Glomerular endothelial cell (primary cell): ENCODE measurements around the gene ARID2. TPM values are rescaled to one million over a fixed set of nuclear protein-coding genes. Genes with fewer than 3 reads are reported as not detected.

Experiments used
- DNase-seq: peaks from one replicate; pipeline ENCODE4 v3.0.0-alpha.2; 2011; ENCODE audit warnings: low read depth, low spot score; ENCODE audit errors: extremely low read depth
- total RNA-seq: library from RNA; depleted of rRNA; stranded (reverse); fragments of >200 nt; gene quantifications from 2 replicates; pipeline ENCODE4 v1.2.3, GENCODE V29; 2015

ARID2 gene
- total RNA-seq, 1 donor from 2014 or later: 19.5 TPM

DNA sequence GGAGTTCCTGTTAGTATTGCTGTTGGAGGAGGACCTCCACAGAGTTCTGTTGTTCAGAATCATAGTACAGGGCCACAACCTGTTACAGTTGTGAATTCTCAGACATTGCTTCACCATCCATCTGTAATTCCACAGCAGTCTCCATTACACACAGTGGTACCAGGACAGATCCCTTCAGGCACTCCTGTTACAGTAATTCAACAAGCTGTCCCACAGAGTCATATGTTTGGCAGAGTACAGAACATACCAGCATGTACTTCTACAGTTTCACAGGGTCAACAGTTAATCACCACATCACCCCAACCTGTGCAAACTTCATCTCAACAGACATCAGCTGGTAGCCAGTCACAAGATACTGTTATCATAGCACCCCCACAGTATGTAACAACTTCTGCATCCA is 120.8 kb downstream of the ARID2 start:
- no peak for DNase-seq

DNA sequence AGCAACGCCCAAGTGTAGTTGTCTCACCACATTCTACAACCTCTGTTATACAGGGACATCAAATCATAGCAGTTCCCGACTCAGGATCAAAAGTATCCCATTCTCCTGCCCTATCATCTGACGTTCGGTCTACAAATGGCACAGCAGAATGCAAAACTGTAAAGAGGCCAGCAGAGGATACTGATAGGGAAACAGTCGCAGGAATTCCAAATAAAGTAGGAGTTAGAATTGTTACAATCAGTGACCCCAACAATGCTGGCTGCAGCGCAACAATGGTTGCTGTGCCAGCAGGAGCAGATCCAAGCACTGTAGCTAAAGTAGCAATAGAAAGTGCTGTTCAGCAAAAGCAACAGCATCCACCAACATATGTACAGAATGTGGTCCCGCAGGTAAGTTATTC is 123.0 kb downstream of the ARID2 start:
- DNase-seq: no peak

DNA sequence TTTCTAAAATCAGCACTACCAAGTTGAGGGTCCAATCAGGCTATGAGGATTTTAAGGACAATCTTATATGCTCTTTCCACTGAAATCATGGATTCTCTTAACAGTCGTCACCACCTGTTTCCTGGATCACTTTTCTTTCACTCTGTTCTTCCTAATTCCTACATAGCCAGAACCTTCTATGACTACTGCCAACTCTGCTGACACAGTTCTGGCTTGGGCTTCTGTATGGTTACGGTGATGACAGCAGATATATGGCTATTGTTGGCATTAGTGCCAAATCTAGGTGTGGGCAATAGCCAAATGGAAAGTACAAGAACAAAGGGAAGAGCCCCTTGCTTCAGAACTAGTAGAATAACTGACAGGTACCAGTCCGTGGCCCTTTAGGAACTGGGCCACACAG is 124.0 kb downstream of the ARID2 start:
- no peak for DNase-seq

DNA sequence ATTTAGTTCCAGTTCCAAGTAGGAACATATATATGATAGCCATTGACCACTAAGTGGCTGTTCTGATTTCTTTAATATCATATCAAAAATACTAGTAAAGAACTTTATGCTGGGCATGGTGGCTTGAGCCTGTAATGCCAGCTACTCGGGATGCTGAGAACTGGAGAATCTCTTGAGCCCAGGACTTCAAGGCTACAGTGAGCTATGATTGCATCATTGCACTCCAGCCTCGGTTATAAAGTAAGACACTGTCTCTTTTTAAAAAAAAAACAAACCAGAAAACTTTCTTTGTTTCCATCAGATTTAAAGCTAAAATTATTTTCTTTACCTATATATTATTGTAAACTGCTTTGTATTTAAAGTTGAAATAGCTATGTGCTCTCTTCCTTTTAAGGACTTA is 133.8 kb downstream of the ARID2 start:
- no peak for DNase-seq

DNA sequence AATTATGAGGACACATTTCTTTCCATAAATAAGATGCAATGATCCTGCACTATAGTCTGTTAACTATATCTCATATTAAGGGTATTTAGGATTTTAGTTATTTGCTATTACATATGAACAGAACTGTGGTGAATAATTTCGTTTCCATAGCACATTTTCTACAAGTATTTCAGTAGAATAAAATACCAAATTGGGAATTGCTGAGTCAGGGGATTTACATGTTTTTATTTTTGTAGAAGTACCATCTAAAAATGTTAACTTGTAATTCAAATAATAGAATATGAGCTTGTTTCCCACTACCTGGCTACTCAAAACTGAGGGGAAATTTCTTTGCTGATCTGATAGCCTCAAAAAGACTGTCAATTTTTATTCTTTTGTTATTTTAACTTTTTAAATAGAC is 136.8 kb downstream of the ARID2 start:
- no peak for DNase-seq

DNA sequence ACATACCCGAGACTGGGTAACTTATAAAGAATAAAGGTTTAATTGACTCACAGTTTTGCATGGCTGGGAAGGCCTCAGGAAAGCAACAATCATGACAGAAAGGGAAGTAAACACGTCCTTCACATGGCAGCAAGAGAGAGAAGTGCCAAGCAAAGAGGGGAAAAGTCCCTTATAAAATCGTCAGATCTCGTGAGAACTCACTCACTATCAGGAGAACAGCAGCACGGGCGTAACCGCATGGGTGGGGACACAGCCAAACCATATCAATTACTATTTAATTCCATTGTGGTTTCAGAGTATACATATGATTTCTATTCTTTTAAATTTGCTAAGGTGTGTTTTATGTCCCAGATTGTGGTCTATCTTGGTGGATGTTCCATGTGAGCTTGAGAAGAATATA is 142.9 kb downstream of the ARID2 start:
- DNase-seq: no peak

DNA sequence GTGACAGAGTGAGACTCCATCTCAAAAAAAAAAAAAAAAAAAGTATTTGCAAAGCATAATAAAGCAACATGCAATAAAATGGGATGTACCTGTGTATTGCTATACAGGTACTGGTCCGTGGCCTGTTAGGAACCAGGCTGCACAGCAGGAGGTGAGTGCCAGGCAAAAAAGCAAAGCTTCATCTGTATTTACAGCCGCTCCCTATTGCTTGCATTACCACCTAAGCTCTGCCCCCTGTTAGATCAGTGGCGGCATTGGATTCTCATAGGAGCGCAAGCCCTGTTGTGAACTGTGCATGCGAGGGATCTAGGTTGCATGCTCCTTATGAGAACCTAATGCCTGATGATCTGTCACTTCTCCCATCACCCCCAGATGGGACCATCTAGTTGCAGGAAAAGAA is 147.6 kb downstream of the ARID2 start:
- DNase-seq: no peak

DNA sequence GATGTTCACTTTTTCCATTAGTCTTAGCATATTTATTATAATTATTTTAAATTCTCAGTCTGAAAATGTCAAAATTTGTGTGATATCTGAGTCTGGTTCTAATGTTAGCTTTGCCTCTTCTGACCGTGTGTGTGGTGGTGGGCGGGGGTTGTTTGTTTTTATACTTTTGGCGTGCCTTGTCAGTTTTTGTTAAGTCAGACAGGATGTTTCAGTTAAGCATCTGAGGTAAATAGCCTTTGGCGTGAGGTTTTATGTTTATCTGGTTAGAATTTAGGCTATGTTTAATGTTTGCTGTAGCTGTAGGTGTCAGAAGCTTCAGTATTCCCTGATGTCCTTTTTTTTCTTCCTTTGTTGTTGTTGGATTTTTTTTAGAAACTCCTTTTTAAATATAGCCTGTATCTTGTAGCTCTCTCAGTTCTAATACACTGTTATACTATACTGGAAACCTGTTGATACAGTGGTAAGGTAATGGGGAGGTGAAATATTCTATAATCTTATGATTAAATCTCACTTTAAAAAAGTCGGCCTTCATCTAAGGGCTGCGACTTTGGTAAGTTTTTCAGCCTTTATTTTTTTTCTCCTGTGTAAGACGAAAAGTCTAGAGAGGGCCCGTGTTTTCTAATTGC is 149.2 kb downstream of the ARID2 start:
- no peak for DNase-seq

DNA sequence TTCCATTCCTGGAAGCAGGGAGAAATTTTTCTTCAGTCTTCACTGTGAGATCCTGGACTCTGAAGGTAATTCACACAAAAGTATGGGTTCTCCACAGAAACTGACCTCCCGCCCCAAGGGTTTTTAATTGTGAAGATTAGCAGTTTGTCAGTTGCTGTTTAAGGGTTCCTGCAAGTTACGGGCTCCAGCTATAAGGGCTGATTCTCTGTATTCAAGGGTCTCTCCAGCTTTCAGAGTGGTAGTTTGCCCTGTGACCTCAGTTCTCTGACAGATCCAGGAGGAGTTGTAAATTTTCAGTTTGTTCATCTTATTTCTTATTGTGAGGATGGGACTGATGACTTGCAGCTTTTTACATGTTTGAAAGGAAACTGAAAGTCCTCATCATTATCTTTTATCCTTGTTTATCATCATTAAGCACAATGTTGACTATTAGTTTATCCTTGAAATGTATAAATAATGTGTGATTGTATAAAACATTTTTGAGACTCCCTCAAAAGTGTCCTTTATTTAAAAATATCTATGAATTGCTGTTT is 149.9 kb downstream of the ARID2 start:
- DNase-seq: no peak

DNA sequence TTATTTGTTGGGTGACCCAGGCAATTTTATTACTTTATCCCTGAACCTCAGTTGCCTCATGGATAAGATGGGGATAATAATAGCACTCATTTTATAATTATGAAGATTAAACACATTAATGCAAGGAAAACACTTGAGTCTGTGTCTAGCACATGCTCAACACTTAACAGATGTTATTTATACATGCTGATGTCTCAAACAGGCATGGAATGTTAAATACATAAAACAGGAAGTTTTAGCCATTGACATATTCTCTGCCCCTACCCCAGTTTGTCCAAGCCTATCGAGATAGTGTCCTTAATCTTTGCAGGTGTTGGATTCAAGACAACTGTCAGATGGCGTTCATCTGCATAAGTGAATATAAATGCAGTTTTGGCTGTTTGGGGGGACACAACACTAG is 151.0 kb downstream of the ARID2 start:
- no peak for DNase-seq

DNA sequence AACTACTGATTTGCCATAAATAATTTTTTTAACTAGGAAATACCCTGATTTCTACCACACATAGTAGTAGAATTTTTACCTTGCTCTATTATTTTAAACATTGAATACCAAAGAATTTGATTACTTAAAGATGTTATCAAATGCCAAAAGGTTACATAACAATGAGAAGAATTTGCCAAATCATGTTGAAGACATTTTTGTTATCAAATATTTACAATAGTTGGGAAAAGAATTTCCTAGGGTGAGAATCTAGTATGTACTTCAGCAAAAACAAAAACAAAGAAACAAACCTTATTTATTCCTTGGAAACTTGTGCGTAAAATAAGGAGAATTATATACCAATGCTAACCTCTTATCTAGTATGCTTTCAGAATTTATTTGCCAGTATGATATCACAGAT is 153.7 kb downstream of the ARID2 start:
- no peak for DNase-seq

DNA sequence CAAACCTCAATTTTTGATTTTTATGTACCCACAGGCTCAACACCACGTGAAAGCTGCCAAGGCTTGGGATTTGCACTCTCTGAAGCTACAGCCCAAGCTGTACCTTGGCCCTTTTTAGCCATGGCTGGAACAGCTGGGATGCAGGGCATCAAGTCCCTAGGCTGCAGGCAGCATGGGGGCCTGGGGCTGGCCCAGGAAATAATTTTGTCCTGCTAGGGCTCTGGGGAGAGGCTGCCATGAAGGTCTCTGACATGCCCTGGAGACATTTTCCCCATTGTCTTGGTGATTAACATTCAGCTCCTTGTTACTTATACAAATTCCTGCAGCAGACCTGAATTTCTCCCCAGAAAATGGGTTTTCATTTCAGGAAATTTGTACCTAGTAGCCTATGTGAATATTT is 157.2 kb downstream of the ARID2 start:
- DNase-seq: no peak

DNA sequence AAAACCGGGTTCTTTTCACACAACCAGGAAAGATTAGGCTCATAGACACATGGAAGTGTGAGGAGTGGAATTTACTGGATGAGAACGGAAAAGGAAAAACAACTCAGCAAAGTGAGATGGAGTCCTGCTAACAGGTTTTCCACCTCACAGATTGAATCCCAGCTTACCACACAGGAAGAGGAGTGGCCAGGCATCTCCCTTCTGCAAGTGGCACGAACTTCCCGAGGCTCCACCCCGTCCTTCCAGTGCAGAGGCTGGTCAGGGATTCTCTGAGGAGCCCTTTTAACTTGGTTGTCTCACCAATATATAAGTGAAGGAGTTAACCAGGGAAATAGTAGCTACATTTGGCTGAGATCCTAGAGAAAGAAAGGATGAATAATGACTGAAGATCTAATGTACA is 158.0 kb downstream of the ARID2 start:
- no peak for DNase-seq

DNA sequence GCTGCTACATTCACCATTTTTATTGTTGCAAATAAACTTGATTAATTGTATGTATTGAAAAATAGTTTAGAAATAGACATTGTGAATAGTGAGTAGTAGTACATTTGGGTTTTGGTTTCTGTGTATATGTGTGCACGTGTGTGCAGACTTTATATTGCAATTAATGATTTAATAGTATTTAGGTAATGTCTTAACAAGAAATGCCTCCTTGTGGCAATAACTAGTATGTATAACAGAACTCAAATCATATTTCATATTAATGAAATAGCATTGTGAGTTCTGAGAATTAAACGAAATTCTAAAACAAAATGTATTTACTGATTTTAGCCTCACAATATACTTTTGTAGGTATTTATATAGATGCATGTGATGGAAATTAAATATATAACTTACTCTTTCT is 160.8 kb downstream of the ARID2 start:
- no peak for DNase-seq

DNA sequence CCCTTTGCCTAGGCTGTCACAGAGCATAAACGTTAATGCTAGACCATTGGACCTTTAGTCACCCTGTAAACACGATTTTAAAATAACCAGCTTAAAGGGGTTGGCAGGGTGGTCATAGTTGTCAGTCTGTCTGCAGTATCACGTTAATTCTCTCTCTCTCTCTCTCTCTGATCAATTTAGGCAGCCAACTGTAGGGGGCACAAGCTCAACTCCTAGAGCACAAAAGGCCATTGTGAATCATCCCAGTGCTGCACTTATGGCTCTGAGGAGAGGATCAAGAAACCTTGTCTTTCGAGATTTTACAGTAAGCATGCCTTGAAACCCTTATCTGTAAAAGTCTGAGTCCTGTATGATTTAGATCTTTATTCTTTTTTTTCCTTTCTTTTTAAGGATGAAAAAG is 163.7 kb downstream of the ARID2 start:
- DNase-seq: no peak

DNA sequence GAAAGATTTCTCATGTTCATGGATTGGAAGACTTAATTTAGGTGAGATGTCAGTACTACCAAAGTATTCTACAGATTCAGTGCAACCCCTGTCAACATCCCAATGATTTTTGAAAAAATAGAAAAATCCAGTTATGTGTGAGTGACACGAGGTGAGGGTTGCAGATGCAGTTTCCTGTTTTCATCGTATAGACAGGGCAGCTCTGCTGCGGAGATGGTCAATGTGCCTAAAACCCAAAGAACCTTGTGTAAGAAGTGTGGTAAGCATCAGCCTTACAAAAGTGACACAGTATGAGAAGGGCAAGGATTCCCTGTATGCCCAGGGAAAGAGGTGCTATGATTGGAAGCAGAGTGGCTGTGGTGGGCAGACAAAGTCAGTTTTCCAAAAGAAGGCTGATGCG is 166.5 kb downstream of the ARID2 start:
- no peak for DNase-seq

DNA sequence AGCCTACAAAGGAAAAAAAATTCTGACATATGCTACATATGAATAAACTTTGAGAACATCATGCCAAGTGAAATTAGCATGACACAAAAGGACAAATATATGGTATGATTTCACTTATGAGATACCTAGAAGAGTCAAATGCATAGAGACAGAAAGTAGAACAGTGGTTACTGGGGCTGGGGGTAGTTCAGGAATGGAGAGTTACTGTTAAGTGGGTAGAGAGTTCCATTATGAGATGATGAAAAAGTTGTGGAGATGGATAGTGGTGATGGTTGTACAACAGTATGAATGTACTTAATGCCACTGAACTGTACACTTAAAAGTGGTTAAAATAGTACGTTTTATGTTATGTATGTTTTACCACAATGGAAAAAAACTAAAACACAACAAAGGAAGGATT is 168.6 kb downstream of the ARID2 start:
- DNase-seq: no peak

DNA sequence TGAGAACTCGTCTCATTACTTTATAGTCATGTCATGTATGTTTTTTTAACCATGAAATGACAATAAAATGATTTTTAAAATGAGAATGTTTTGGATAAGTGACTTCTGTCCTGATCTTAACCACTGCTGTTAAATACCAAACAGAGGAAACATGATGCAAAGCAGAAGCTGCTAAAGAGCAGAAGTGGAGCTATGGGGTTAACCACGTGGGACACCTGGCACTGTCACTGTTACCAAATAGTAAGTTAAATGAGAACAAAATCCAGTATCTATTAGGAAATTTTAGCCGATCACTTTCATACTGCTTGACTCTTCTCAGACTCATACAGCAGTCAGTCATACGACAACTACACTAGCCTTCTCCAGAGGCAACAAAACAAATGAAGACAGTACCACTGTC is 178.4 kb downstream of the ARID2 start:
- DNase-seq: no peak

DNA sequence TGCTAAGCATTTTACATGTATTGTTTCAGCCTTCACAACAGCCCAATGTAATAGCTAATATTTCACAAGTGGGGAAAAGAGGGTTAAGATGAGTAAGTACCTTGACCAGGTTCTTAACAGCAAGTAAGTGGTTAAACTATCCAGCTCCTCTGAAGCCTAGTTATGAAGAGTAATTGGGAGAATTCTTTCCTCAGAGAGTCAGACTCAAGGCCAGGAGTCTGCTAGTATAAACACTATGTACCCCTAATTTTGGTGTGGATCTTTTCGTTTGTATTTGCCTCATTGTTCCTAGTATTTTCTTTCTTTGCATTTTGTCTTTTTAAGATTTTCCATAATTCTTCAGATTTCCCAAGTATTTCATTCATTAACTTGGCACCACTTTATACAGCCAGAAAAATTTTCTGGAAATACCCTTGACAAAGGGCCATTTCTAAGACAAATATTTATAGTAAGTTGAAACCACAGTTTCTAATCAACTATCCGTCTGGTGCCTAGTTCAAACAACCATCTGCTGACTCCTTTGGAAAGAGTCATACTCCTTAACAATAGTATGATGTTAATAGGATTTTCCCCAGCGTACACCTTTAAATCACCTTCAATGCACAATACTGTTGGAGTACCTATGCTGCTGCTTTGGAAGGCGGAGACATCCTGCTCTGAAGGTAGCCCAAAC is 179.7 kb downstream of the ARID2 start:
- DNase-seq: no peak

DNA sequence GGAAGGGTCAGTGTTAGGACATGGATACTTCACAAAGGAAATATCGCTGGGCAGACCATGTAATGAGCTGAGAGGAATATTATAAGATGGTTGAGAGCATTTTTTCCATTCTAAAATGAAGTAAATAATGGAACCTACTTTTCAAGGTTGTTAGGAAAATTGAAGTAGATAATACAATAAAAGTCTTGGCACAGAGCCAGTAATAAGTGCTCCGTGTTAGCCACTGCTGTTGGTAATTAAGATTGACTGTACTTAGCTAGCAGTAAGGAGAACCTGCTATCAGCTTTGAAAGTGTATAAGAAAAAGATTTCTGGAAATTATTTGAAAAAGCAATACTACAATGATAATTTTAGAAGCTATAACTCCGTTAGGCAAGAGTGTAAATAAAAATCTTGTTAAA is 183.3 kb downstream of the ARID2 start:
- DNase-seq: no peak

DNA sequence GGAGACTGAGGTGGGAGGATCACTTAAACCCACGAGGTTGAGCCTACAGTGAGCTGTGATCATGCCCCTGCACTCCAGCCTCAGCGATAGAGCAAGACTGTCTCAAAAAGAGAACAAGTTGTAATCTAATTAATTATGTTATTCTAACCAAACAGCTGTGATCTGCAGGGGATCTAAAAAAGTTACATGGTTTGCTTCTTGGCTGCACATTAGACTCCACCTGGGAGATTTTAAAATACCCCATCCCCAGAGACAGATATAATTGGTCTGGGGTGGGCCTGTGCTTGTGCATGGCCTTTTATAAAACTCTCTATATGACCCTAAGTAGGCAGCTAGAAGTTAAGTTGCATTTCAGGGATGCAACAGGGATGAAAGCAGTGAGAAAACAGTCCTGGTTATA is 184.1 kb downstream of the ARID2 start:
- DNase-seq: no peak

DNA sequence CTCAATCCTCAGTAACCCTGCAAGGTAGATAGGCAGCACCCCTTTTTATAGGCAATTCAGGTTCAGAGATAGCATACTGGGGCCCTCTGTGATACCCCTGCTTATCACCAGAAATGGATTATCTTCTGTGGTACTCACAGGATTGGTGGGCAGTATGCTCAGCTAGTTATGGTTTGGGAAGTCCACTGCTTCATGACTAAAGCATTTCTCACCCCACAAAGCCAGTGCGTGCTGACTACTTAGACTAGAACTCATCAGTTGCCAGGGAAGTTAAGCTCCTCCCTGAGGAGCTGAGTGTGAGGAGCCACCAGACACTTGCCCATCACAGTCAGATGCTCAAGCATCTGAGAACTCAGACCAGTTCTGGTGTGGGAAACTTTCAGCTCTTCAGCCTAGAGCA is 184.6 kb downstream of the ARID2 start:
- DNase-seq: no peak

DNA sequence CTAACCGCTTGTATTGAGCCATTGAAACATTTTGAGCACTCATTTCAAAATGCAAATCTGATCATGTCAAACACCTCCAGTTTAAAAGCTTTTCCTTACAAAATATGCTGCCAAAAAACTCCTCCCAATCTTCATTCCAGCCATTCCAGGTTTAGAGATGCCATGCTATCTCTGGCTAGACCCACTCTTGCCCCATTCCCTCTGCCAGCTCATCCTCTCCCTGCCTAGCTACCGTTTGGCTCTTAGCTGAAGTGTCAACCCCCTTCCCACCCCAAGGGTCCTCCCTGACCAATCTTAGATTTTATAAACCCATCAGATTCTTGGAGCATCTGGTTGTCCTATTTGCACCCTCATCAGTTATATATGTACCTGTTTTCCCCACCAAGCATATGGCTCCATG is 185.9 kb downstream of the ARID2 start:
- DNase-seq: no peak
